ENCODE data around the gene MKI67.

Gene MKI67

GRCh38 chr10:128062881-128063563, 63.2 kb downstream of the MKI67 start:
- no peak for DNase-seq

GRCh38 chr10:128062331-128062880, 63.8 kb downstream of the MKI67 start:
- DNase-seq, result no peak

DNA sequence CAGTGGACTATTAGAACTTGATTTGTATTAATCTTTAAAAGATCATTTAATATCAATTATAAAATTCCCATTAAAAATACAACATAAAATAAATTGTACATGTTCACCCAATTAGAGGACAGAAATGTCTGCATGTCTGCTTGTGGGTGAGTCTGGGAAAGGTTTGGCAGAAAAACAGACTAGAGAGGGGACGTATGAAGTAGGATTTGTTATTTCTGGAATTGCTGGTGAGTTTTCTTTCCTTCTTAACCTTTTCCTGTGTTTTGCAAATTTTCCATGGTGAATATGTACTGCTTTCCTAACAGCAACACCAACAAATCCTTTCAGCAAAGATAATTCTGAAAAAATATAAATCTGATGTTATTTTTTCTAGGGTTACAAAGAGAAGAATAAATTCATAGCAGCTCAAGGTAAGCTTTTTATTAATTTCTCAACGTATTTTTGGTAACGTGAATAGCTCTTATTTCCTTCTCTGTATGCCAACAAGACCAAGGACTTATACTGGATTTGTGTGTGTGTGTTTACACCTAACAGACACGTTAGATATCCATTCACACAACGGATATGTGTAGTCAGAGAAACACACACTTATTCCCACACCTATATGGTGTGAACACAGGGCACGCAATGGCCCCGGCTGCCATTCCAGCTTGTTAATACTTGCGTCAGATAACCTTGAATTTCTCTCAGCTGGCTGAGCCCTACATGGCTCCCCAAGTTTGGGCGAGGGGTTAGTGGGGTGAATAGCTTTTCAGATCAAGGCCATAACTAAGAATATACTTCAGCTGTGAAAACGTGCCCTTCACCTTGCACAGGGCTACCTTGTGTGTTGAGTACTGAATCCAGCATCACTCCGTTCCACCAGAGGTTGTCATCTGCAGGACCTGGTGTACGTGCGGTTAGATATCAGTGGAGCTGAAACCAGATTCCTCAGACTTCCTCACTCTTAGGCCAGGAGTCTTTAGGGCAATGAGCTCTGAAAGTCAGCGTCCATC, 64.6 kb downstream of the MKI67 start:
- DNase-seq, result no peak

GRCh38 chr10:128060341-128061250, 65.6 kb downstream of the MKI67 start:
- no peak for DNase-seq

GRCh38 chr10:128059982-128060293, 66.3 kb downstream of the MKI67 start:
- DNase-seq, result no peak

GRCh38 chr10:128059266-128059981, 66.8 kb downstream of the MKI67 start:
- no peak for DNase-seq

DNA sequence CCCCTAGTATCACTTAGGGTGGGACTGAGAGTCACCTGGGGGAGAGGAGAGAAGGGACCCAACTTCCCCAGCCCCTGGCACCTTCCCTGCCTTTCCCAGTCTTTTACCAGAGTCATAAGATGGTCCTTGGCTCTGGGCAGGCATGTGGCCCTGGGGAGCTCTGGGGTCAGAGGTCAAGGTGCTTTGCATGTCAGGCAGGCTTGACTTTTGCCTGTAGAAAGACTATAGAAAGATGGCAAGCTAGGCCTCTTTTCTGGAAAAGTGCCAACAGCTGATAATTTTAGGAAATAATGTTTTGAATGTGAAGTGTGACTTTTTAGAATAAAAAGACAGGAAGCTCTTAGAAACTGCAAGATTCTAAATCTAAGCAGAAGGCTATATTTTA, 67.5 kb downstream of the MKI67 start:
- DNase-seq, result no peak

DNA sequence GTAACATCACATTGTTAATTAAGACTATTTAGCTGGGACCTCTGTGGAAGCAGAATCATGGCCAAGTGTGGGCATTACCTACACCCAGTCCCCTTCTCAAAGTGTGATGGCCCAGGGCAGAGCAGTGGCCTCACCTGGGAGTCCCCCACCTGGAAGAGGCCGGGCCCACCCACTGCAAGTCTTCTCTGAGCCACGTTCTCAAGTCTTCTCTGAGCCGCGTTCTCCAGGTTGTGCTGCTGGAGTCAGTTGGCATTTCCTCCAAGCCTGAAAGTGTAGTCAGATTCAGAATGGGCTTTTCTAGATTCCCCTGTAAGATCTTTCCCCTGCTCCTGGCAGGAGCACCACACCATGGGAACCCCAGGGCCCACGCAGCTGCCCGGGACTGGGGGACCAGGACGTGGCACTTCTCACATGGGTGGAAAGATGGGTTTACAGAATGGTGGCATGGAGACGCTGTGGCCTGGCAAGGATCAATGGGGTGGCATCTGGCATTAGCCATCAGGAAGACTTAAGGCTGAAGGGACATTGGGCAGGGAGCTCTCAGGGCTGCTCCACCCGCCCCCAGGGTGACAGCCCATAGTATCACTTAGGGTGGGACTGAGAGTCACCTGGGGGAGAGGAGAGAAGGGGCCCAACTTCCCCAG, 68.0 kb downstream of the MKI67 start:
- no peak for DNase-seq

GRCh38 chr10:128056303-128057050, 69.7 kb downstream of the MKI67 start:
- no peak for DNase-seq

GRCh38 chr10:128055061-128055868, 71.0 kb downstream of the MKI67 start:
- no peak for DNase-seq

DNA sequence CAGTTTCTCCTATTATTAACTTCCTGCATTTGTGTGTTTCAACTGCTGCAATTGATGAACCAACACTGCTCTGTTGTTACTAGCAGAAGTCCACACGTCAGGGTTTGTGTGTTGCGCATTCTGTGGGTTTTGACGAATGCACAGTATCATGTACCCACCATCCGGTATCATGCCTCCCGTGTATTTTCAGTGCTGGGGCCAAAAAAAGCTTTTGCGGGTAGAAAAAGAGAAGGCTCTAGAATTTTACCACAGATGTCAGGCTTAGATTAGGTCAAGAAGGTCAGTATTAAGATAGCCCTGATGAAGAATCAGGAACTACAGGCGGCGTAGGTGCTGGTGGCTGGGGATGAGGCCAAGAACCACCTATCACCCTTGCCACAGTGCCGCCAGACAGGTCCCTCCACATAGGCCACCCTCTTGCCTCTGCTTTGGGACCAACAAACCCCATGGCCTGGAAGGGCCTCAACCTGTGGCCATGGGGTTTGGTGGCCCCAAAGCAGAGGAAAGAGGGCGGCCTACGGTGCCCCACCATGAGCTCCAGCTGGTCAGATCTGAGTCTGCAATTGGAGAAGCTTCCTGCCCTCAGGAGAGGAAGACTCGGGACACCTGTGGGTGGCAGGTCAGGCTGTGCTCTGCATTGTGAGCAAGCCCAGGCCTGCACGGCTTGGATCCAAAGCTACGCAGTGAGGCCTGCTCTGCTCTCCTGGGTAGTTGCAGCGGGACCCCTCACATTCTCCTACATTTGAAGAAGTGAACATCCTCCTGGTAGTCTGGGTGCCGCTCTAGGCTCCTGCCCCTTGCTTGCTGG, 71.9 kb downstream of the MKI67 start:
- no peak for DNase-seq

GRCh38 chr10:128053356-128053755, 72.9 kb downstream of the MKI67 start:
- DNase-seq, result no peak

GRCh38 chr10:128052696-128053095, 73.5 kb downstream of the MKI67 start:
- no peak for DNase-seq

- no peak for DNase-seq
Observed at GRCh38 chr10:128051548-128051947, 74.7 kb downstream of the MKI67 start.

GRCh38 chr10:128050936-128051335, 75.3 kb downstream of the MKI67 start:
- no peak for DNase-seq

DNA sequence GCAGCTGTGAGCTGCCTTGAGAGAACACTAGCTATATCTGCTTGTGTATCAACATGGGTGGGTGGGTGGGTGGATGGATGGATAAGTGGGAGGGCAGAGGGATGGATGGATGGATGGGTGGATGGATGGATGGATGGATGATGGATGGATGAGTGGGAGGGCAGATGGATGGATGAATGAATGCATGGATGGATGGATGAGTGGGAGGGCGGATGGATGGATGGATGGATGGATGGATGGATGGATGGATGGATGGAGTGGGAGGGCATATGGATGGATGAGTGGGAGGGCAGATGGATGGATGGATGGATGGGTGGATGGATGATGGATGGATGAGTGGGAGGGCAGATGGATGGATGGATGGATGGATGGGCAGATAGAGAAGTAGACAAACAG, 76.1 kb downstream of the MKI67 start:
- no peak for DNase-seq

DNA sequence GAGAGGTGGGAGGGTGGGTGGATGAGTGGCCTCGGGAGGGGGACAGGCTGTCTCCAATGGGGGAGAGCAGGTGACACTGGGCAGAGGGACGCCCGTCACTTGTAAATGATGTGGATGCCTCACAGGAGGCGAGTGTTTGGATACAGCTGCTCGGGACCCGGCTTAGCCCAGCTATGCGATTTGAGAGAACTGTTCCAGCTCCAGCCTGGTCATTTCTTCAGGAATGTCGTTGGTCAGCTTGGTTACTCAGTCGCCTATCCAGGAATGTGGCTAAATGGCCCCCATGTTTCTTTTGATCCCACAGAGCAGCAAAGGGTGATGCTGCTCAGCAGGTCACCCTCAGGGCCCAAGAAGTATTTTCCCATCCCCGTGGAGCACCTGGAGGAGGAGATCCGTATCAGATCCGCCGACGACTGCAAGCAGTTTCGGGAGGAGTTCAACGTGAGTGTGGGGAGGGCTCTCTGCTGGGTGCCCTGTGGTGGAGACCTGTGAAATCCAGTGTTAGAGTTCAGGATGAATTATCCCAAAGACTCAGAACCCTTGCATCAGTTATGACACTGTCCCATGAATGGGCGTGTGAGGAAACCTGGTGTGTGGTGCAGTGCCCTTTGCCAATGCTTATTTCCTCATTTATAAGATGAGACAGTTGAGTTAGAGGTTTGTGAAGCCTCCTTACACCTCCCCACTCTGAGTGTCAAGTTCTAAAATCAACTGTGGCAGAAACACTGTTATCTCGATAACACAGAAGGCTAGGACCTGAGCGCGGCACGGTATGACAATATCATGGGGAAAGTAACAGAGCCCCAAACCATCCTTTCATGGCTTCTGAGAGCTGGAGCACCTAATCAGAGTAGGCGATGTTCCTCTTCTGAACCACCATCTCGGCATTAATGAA, 76.8 kb downstream of the MKI67 start:
- DNase-seq, result no peak

- no peak for DNase-seq
Observed at GRCh38 chr10:128048819-128049210, 77.4 kb downstream of the MKI67 start.

Data from NCI-H526 treated with DMSO at 0.1 percent for 48 hours (cell line).